ENCODE data around the gene POLR2L. TPM values are rescaled to one million over a fixed set of nuclear protein-coding genes. Genes with fewer than 3 reads are reported as not detected.

Gene POLR2L
- total and polyA plus RNA-seq, 2 donors (not counting 1 experiment from before 2014, with no cell fraction given): 44.4 to 80.8 TPM

DNA sequence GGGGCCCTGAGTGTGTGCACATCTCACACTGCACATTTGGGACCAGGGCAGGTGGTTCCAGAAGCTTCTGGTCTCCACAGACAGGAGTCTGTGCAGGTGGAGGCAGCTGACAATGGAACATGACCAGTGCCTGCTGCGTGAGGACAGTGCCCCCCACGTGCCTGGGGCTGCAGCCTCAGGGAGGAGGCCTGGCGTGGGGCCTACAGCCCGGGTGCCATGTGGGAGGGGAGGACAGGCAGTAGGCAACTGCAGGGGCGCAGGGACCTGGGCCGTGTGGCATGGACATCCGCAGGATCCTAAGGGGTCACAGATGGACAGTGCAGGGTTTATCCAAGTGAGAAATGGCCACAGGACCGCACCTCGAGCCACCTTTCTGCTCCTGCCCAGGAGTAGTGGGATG, 29.1 kb upstream of the POLR2L start:
- Histone ChIP-seq H3K4me3 (ENCODE audit: control extremely low read depth in 1 of 5, extremely low read depth in 1 of 5, insufficient read depth in 1 of 5, low read depth in 2 of 5, low read length in 4 of 5) (no peak overlapping the region), H3K27me3 (replicated peaks in 1 of 4; ENCODE audit: control extremely low read depth in 1 of 4, control insufficient read depth in 3 of 4, insufficient read depth in 4 of 4, low read length in 3 of 4) (no peaks in the 10 kb centered on the region), H2AFZ (ENCODE audit: insufficient read depth, low read depth, low read length, poor library complexity, severe bottlenecking) (no peak overlapping the region), H3K9ac (ENCODE audit: low read length) (no peak overlapping the region), H3K9me3 (ENCODE audit: control extremely low read depth in 1 of 3, control insufficient read depth in 2 of 3, insufficient read depth in 1 of 3, low read length in 2 of 3) (no peaks in the 10 kb centered on the region), H4K20me1 (ENCODE audit: control insufficient read depth, insufficient read depth, low read length, poor library complexity, severe bottlenecking) (no peaks in the 10 kb centered on the region), H3K4me2 (replicated peaks; ENCODE audit: low read depth, low read length, poor library complexity, severe bottlenecking) (no peak overlapping the region), H3K79me2 (ENCODE audit: control insufficient read depth, insufficient read depth, low read length) (no peaks in the 10 kb centered on the region), H3K27ac (ENCODE audit: low read length in 2 of 2) (no peak overlapping the region), H3K4me1 (ENCODE audit: control insufficient read depth in 2 of 2, insufficient read depth in 2 of 2, low read length in 2 of 2) (no peaks in the 10 kb centered on the region), H3K36me3 (replicated peaks in 1 of 2; ENCODE audit: control extremely low read depth in 1 of 2, control insufficient read depth in 1 of 2, extremely low read depth in 1 of 2, insufficient read depth in 2 of 2, low read length in 1 of 2) (peaks cover 0 to 6% of the 10 kb centered on the region in 2 experiments)
- DNase-seq (no peak), ATAC-seq (ENCODE audit: low read depth) (no peak)
- no peaks in the 10 kb centered on the region for H3K9me3 Mint-ChIP-seq (ENCODE audit: insufficient read depth)
- ChIA-PET POLR2A (no interaction called here), CTCF (no interaction called here)
- H3K27me3 Mint-ChIP-seq: no peaks in the 10 kb centered on the region
- intact Hi-C loops (cut with micrococcal nuclease): no loop called here
- TF ChIP-seq EZH2 (IDR thresholded peaks at IDR 0.05; ENCODE audit: borderline replicate concordance, insufficient read depth, low read depth, low read length, poor library complexity, severe bottlenecking): no peak
- TF ChIP-seq, protein P1, sequence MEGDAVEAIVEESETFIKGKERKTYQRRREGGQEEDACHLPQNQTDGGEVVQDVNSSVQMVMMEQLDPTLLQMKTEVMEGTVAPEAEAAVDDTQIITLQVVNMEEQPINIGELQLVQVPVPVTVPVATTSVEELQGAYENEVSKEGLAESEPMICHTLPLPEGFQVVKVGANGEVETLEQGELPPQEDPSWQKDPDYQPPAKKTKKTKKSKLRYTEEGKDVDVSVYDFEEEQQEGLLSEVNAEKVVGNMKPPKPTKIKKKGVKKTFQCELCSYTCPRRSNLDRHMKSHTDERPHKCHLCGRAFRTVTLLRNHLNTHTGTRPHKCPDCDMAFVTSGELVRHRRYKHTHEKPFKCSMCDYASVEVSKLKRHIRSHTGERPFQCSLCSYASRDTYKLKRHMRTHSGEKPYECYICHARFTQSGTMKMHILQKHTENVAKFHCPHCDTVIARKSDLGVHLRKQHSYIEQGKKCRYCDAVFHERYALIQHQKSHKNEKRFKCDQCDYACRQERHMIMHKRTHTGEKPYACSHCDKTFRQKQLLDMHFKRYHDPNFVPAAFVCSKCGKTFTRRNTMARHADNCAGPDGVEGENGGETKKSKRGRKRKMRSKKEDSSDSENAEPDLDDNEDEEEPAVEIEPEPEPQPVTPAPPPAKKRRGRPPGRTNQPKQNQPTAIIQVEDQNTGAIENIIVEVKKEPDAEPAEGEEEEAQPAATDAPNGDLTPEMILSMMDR (IDR thresholded peaks at IDR 0.05): no peak
- H3K4me3 Mint-ChIP-seq: no peak overlapping the region
- no peaks in the 10 kb centered on the region for H3K4me1 Mint-ChIP-seq
- 79% methylated on average over 9 of the region's 9 CpGs for WGBS (ENCODE audit: insufficient coverage)
- H3K27ac Mint-ChIP-seq: no peak overlapping the region

GRCh38 chr11:870418-870817, 28.1 kb upstream of the POLR2L start:
- ChIA-PET POLR2A (no interaction called here), CTCF (no interaction called here)
- Mint-ChIP-seq H3K9me3 (ENCODE audit: insufficient read depth) (no peaks in the 10 kb centered on the region), H3K27me3 (no peaks in the 10 kb centered on the region), H3K27ac (no peak overlapping the region), H3K4me3 (no peak overlapping the region), H3K4me1 (no peaks in the 10 kb centered on the region)
- H3K9ac ChIP-seq (ENCODE audit: low read length): no peak overlapping the region
- H2AFZ ChIP-seq (ENCODE audit: insufficient read depth, low read depth, low read length, poor library complexity, severe bottlenecking): no peak overlapping the region
- H4K20me1 ChIP-seq (ENCODE audit: control insufficient read depth, insufficient read depth, low read length, poor library complexity, severe bottlenecking): no peaks in the 10 kb centered on the region
- no peaks in the 10 kb centered on the region for H3K4me1 ChIP-seq (ENCODE audit: control insufficient read depth in 2 of 2, insufficient read depth in 2 of 2, low read length in 2 of 2)
- H3K27ac ChIP-seq (ENCODE audit: low read length in 2 of 2): no peak overlapping the region
- intact Hi-C loops (cut with micrococcal nuclease): no loop called here
- H3K4me2 ChIP-seq (replicated peaks; ENCODE audit: low read depth, low read length, poor library complexity, severe bottlenecking): no peak overlapping the region
- DNase-seq (no peak), ATAC-seq (ENCODE audit: low read depth) (no peak)
- H3K27me3 ChIP-seq (replicated peaks in 1 of 4; ENCODE audit: control extremely low read depth in 1 of 4, control insufficient read depth in 3 of 4, insufficient read depth in 4 of 4, low read length in 3 of 4): no peaks in the 10 kb centered on the region
- no peaks in the 10 kb centered on the region for H3K79me2 ChIP-seq (ENCODE audit: control insufficient read depth, insufficient read depth, low read length)
- TF ChIP-seq, protein P1 (IDR thresholded peaks at IDR 0.05): no peak
- TF ChIP-seq EZH2 (IDR thresholded peaks at IDR 0.05; ENCODE audit: borderline replicate concordance, insufficient read depth, low read depth, low read length, poor library complexity, severe bottlenecking): no peak
- no peaks in the 10 kb centered on the region for H3K9me3 ChIP-seq (ENCODE audit: control extremely low read depth in 1 of 3, control insufficient read depth in 2 of 3, insufficient read depth in 1 of 3, low read length in 2 of 3)
- peaks cover 0 to 6% of the 10 kb centered on the region in 2 experiments for H3K36me3 ChIP-seq (replicated peaks in 1 of 2; ENCODE audit: control extremely low read depth in 1 of 2, control insufficient read depth in 1 of 2, extremely low read depth in 1 of 2, insufficient read depth in 2 of 2, low read length in 1 of 2)
- no peak overlapping the region for H3K4me3 ChIP-seq (ENCODE audit: control extremely low read depth in 1 of 5, extremely low read depth in 1 of 5, insufficient read depth in 1 of 5, low read depth in 2 of 5, low read length in 4 of 5)
- WGBS (ENCODE audit: insufficient coverage): 98% methylated on average over 7 of the region's 8 CpGs
